Astrocyte (in vitro differentiated cells and primary cell): ENCODE measurements around the gene FOXP2.

Experiments used
- EZH2 ChIP-seq: IDR thresholded peaks from 2 replicates; pipeline ENCODE4 v1.6.1; 2012; ENCODE audit warnings: mild to moderate bottlenecking, low read length, inconsistent platforms; ENCODE audit not compliant: insufficient read depth
- TF ChIP-seq, protein P1 (sequence below): IDR thresholded peaks from 2 replicates; pipeline ENCODE4 v1.5.1; 2011; ENCODE audit warnings: low read depth, mild to moderate bottlenecking, inconsistent platforms, low read length, moderate library complexity; ENCODE audit not compliant: insufficient read depth

DNA sequence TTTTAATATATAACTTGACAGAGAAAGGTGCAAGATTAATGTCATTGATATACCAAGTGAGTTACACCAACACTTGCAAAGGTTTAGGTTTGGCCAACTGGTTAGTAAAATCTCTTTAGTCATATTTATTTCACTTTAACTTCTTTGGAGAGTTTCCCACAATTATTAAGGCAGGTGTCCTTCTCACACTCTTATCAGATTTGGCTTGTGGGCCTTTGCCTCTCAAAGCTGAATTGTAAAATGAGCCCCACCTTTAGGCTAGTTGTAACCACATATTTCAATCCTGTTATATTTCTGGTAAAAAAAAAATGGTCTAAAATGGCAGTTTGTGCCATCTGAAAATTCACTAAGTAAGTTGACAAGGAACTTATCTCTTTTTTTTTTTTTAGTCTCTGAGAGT lies 26.6 kb upstream of the FOXP2 start:
- TF ChIP-seq, protein P1, sequence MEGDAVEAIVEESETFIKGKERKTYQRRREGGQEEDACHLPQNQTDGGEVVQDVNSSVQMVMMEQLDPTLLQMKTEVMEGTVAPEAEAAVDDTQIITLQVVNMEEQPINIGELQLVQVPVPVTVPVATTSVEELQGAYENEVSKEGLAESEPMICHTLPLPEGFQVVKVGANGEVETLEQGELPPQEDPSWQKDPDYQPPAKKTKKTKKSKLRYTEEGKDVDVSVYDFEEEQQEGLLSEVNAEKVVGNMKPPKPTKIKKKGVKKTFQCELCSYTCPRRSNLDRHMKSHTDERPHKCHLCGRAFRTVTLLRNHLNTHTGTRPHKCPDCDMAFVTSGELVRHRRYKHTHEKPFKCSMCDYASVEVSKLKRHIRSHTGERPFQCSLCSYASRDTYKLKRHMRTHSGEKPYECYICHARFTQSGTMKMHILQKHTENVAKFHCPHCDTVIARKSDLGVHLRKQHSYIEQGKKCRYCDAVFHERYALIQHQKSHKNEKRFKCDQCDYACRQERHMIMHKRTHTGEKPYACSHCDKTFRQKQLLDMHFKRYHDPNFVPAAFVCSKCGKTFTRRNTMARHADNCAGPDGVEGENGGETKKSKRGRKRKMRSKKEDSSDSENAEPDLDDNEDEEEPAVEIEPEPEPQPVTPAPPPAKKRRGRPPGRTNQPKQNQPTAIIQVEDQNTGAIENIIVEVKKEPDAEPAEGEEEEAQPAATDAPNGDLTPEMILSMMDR: no peak
- no peak for TF ChIP-seq EZH2
